Endothelial cell of umbilical vein (primary cell): ENCODE results near the gene TMEM87B. TPM values are rescaled to one million over a fixed set of nuclear protein-coding genes. Genes with fewer than 3 reads are reported as not detected.
A peak's percentile ranks its signal among the peaks of the same experiment; 100 is the strongest.

ENCODE experiments used
- BruUV-seq: library from RNA; stranded (reverse); fragments of 400-500 nt; replicated peaks from 2 replicates; lab custom pipeline; 2021; lab: Mats Ljungman, UMichigan
- CTCF ChIA-PET: fragments of 300-600, 350-600 bp; sonication (Branson Sonifier 250); formaldehyde crosslinking; loops from one replicate; lab custom pipeline; 2021; ENCODE audit warnings: antibody characterized with exemption, inconsistent platforms; lab: Charles Lee
- POLR2A ChIA-PET: fragments of 300-600, 350-600 bp; sonication (Branson Sonifier 250); formaldehyde crosslinking; loops from one replicate; lab custom pipeline; 2021; ENCODE audit warnings: antibody characterized with exemption, inconsistent platforms; lab: Charles Lee
- DNase-seq: peaks from one replicate; pipeline ENCODE4 v3.0.0-alpha.2; 2011; ENCODE audit warnings: low read depth, low spot score
- FAIRE-seq: peaks from 2 replicates; lab custom pipeline; 2011; peaks lifted over from hg19 to GRCh38; lab: Jason Lieb, UNC
- H2AFZ ChIP-seq: 2 replicates; pipeline ENCODE4 v1.6.0; 2012; ENCODE audit warnings: low read depth, low read length, control low read depth, inconsistent platforms
- H3K27ac ChIP-seq: 2 replicates; pipeline ENCODE4 v1.5.1; 2011; ENCODE audit warnings: low read depth, mild to moderate bottlenecking, control low read depth, low read length, moderate library complexity; ENCODE audit not compliant: insufficient read depth
- H3K27me3 ChIP-seq, 2 experiments: 2 replicates each; pipeline versions ENCODE4 v1.6.0 to v1.6.1; 2011; ENCODE audit warnings: low read length in 2 of 2, mixed read lengths in 1 of 2; ENCODE audit not compliant: control insufficient read depth in 2 of 2, insufficient read depth in 2 of 2
- H3K36me3 ChIP-seq, 2 experiments: 2 replicates in 1 of 2; 3 replicates in 1 of 2; pipeline ENCODE4 v1.5.1; 2011; ENCODE audit warnings: low read length in 2 of 2, mild to moderate bottlenecking in 1 of 2, moderate library complexity in 1 of 2; ENCODE audit not compliant: control insufficient read depth in 2 of 2, insufficient read depth in 2 of 2; ENCODE audit errors: extremely low read depth in 1 of 2
- H3K4me1 ChIP-seq: 3 replicates; pipeline ENCODE4 v1.5.1; 2011; ENCODE audit warnings: mild to moderate bottlenecking, low read length; ENCODE audit not compliant: control insufficient read depth, insufficient read depth; ENCODE audit errors: extremely low read depth
- H3K4me2 ChIP-seq: 2 replicates; pipeline ENCODE4 v1.6.1; 2011; ENCODE audit warnings: low read length, control low read depth, mixed read lengths; ENCODE audit not compliant: insufficient read depth
- H3K4me3 ChIP-seq, 3 experiments: fragments of 200-600 bp in 1 of 3; sonication (generic), shearing (Covaris generic) in 1 of 3; replicated peaks in 1 of 3; 2 replicates each; pipeline ENCODE4 v1.5.1; 2011 to 2016; ENCODE audit warnings: control low read depth in 3 of 3, low read length in 3 of 3, mild to moderate bottlenecking in 2 of 3, inconsistent platforms in 1 of 3, low read depth in 1 of 3, moderate library complexity in 1 of 3; ENCODE audit not compliant: insufficient read depth in 1 of 3
- H3K79me2 ChIP-seq: 2 replicates; pipeline ENCODE4 v1.6.0; 2012; ENCODE audit warnings: low read length, inconsistent platforms; ENCODE audit not compliant: control insufficient read depth, insufficient read depth
- H3K9ac ChIP-seq: replicated peaks from 2 replicates; pipeline ENCODE3; 2011; ENCODE audit warnings: low read length, control low read depth; ENCODE audit not compliant: insufficient read depth; ENCODE audit errors: extremely low read depth
- H3K9me1 ChIP-seq: replicated peaks from 3 replicates; pipeline ENCODE4 v1.6.0; 2011; ENCODE audit warnings: mild to moderate bottlenecking, low read length; ENCODE audit not compliant: control insufficient read depth, insufficient read depth; ENCODE audit errors: extremely low read depth
- H3K9me3 ChIP-seq: replicated peaks from 2 replicates; pipeline ENCODE4 v1.5.1; 2012; ENCODE audit warnings: low read length, inconsistent platforms; ENCODE audit not compliant: control insufficient read depth, insufficient read depth
- H4K20me1 ChIP-seq: replicated peaks from 2 replicates; pipeline ENCODE3; 2011; ENCODE audit warnings: mild to moderate bottlenecking, low read length; ENCODE audit not compliant: control insufficient read depth, insufficient read depth; ENCODE audit errors: extremely low read depth
- EZH2 ChIP-seq: IDR thresholded peaks from 2 replicates; pipeline ENCODE4 v1.6.1; 2012; ENCODE audit warnings: borderline replicate concordance, low read depth, mild to moderate bottlenecking, moderate library complexity, low read length, inconsistent platforms; ENCODE audit not compliant: severe bottlenecking
- FOS ChIP-seq: IDR thresholded peaks from 2 replicates; pipeline ENCODE4 v1.6.1; 2011; ENCODE audit warnings: mild to moderate bottlenecking, low read length, moderate library complexity, borderline replicate concordance; ENCODE audit not compliant: insufficient read depth
- GATA2 ChIP-seq: IDR thresholded peaks from 2 replicates; pipeline ENCODE4 v1.7.0; 2011; ENCODE audit warnings: low read depth, mild to moderate bottlenecking, moderate library complexity, mixed read lengths, low read length; ENCODE audit not compliant: insufficient read length, insufficient read depth
- JUN ChIP-seq: IDR thresholded peaks from 2 replicates; pipeline ENCODE4 v1.6.1; 2011; ENCODE audit warnings: borderline replicate concordance, low read depth; ENCODE audit not compliant: insufficient read length, insufficient read depth
- MAX ChIP-seq: IDR thresholded peaks from 2 replicates; pipeline ENCODE4 v1.6.1; 2011; ENCODE audit not compliant: insufficient read depth, insufficient read length
- MYC ChIP-seq: IDR thresholded peaks from one replicate; pipeline ENCODE4 v1.6.1; 2011; ENCODE audit warnings: mild to moderate bottlenecking, low read depth, low read length
- POLR2A ChIP-seq: IDR thresholded peaks from 2 replicates; pipeline ENCODE4 v1.6.1; 2012; ENCODE audit warnings: low read depth, mild to moderate bottlenecking, control low read depth, low read length
- POLR2AphosphoS5 ChIP-seq: IDR thresholded peaks from 2 replicates; pipeline ENCODE4 v1.6.1; 2012; ENCODE audit warnings: low read depth, mild to moderate bottlenecking, control low read depth, low read length, moderate library complexity; ENCODE audit not compliant: insufficient read depth
- dilution Hi-C: fragments of 300-500 bp; cut with MboI; formaldehyde crosslinking; loops from one replicate; pipeline ENCODE4 v1.15.0; 2019; ENCODE audit warnings: low sequenced_read_pairs; ENCODE audit not compliant: extremely low pct_ligation_motif_present
- intact Hi-C: fragments of 100-400 bp; cut with micrococcal nuclease; formaldehyde crosslinking; loops from one replicate; pipeline ENCODE4 v1.10.0; 2022
- polyA plus RNA-seq, 4 experiments: library from polyadenylated mRNA; depleted of rRNA in 3 of 4; stranded (reverse) in 3 of 4; unstranded in 1 of 4; fragments of >200 nt; gene quantifications; 2 replicates each; pipeline versions ENCODE4 v1.2.1 to v1.2.3, GENCODE V29; 2011 to 2012; ENCODE audit warnings: missing spikeins in 1 of 4
- total RNA-seq: library from RNA; stranded (reverse); gene quantifications from 2 replicates; pipeline ENCODE4 v1.2.3, GENCODE V29; 2021
- TF ChIP-seq, protein P1 (sequence below), 2 donors: IDR thresholded peaks; 1 replicate in 1 of 2; 2 replicates in 1 of 2; pipeline ENCODE4 v1.5.1; 2011; ENCODE audit warnings: low read length in 2 of 2, mild to moderate bottlenecking in 2 of 2, moderate library complexity in 2 of 2, control low read depth in 1 of 2, inconsistent platforms in 1 of 2, low read depth in 1 of 2; ENCODE audit not compliant: insufficient read depth in 1 of 2; ENCODE audit errors: extremely low read depth in 1 of 2

Gene TMEM87B
- total and polyA plus RNA-seq, 2 donors (not counting 3 experiments of a cell fraction or from before 2014, with no cell fraction given): 17.6 to 21.5 TPM

DNA sequence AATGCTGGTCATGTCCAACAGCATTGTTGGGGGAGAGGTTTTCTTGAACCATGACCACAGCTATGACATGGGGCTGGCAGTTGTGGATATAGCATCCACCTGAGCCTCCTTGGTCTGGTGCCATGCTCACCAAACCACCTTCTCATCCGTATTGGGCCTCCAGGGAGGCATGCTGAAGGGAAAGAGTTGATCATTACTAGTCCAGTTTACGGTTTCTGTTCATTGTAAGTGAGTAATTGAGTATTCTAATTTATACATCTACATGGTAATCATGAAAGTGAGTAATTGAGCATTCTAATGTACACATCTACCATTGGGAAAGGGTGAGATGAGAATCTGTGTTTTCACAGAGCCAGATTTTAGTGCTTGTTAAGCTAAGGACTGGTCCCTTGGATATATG, 6.8 kb downstream of the TMEM87B start:
- POLR2A ChIA-PET: interaction anchor here (0.9 kb wide), 1 partner anchor 13 kb away, joined by 3 read pairs; no protein-coding TSS in a partner anchor
- no peak for DNase-seq
- peaks cover 34% of the 10 kb centered on the region for H3K79me2 ChIP-seq
- CTCF ChIA-PET: interaction anchor here (2.0 kb wide), 1 partner anchor 14 kb away, joined by 7 read pairs; no protein-coding TSS in a partner anchor
- no peak overlapping the region for H3K9ac ChIP-seq
- H4K20me1 ChIP-seq: no peaks in the 10 kb centered on the region
- H3K9me3 ChIP-seq: no peaks in the 10 kb centered on the region
- no TSS peak for BruUV-seq
- no peaks in the 10 kb centered on the region for H3K27me3 ChIP-seq
- H3K9me1 ChIP-seq: no peaks in the 10 kb centered on the region
- H3K4me3 ChIP-seq: no peak overlapping the region
- H3K4me1 ChIP-seq: peaks cover 50% of the 10 kb centered on the region
- H3K36me3 ChIP-seq: peaks cover 4 to 8% of the 10 kb centered on the region in 2 experiments
- no peak overlapping the region for H2AFZ ChIP-seq
- TF ChIP-seq POLR2AphosphoS5 (no peak), EZH2 (no peak), GATA2 (no peak), JUN (no peak), MAX (no peak), MYC (no peak), POLR2A (no peak), FOS (no peak)
- TF ChIP-seq, protein P1, sequence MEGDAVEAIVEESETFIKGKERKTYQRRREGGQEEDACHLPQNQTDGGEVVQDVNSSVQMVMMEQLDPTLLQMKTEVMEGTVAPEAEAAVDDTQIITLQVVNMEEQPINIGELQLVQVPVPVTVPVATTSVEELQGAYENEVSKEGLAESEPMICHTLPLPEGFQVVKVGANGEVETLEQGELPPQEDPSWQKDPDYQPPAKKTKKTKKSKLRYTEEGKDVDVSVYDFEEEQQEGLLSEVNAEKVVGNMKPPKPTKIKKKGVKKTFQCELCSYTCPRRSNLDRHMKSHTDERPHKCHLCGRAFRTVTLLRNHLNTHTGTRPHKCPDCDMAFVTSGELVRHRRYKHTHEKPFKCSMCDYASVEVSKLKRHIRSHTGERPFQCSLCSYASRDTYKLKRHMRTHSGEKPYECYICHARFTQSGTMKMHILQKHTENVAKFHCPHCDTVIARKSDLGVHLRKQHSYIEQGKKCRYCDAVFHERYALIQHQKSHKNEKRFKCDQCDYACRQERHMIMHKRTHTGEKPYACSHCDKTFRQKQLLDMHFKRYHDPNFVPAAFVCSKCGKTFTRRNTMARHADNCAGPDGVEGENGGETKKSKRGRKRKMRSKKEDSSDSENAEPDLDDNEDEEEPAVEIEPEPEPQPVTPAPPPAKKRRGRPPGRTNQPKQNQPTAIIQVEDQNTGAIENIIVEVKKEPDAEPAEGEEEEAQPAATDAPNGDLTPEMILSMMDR (IDR thresholded peaks at IDR 0.05; ENCODE audit: extremely low read depth in 1 of 2, insufficient read depth in 1 of 2, low read depth in 1 of 2, low read length in 2 of 2): no peak
- intact Hi-C loops: no loop called here
- FAIRE-seq: no peak
- dilution Hi-C loops: no loop called here
- H3K4me2 ChIP-seq: no peak overlapping the region
- H3K27ac ChIP-seq: peak overlapping the region; percentile 74
